SU-DHL-6 (cell line): ENCODE measurements around the gene NUDT3.

Source experiments
- H2AFZ ChIP-seq: fragments of 200-600 bp; sonication (generic); 2 replicates; pipeline ENCODE4 v1.6.1; 2014; ENCODE audit warnings: low read depth, mild to moderate bottlenecking, moderate library complexity, mixed read lengths, antibody characterized with exemption, low read length; ENCODE audit not compliant: severe bottlenecking
- H3F3A ChIP-seq: fragments of 200-600 bp; shearing (Covaris generic); 2 replicates; pipeline ENCODE4 v1.6.0; 2016; ENCODE audit warnings: antibody characterized with exemption, mild to moderate bottlenecking; ENCODE audit not compliant: insufficient read depth
- H3K27ac ChIP-seq: fragments of 200-600 bp; sonication (generic); 2 replicates; pipeline ENCODE4 v1.5.1; 2016; ENCODE audit warnings: low read depth, mild to moderate bottlenecking, low read length, moderate library complexity, mixed read lengths
- H3K27me3 ChIP-seq: fragments of 200-600 bp; sonication (generic), shearing (Covaris generic); 2 replicates; pipeline ENCODE4 v1.6.0; 2014; ENCODE audit warnings: mild to moderate bottlenecking, low read length
- H3K36me3 ChIP-seq: fragments of 200-600 bp; sonication (generic); 2 replicates; pipeline ENCODE4 v1.6.1; 2014; ENCODE audit warnings: mild to moderate bottlenecking, low read length, mixed read lengths
- H3K4me2 ChIP-seq: fragments of 300-600, 200-600 bp; shearing (Covaris generic), sonication (generic); 2 replicates; pipeline ENCODE4 v1.6.0; 2014; ENCODE audit warnings: low read length, low read depth, mild to moderate bottlenecking; ENCODE audit not compliant: poor library complexity, severe bottlenecking
- H3K4me3 ChIP-seq: fragments of 200-600 bp; sonication (generic); 2 replicates; pipeline ENCODE4 v1.5.1; 2014; ENCODE audit warnings: antibody characterized with exemption, low read length, mild to moderate bottlenecking, mixed read lengths; ENCODE audit not compliant: insufficient read depth, poor library complexity, severe bottlenecking
- H3K79me2 ChIP-seq: fragments of 200-600 bp; sonication (generic); 2 replicates; pipeline ENCODE4 v1.6.1; 2014; ENCODE audit warnings: mild to moderate bottlenecking, low read length, moderate library complexity; ENCODE audit not compliant: insufficient read depth
- H3K9ac ChIP-seq: fragments of 200-600 bp; sonication (generic); 2 replicates; pipeline ENCODE4 v1.7.0; 2014; ENCODE audit warnings: mild to moderate bottlenecking, low read length
- H3K9me2 ChIP-seq: fragments of 200-600 bp; sonication (generic); replicated peaks from 2 replicates; pipeline ENCODE4 v1.6.1; 2014; ENCODE audit warnings: low read length; ENCODE audit not compliant: insufficient read depth
- H3K9me3 ChIP-seq: fragments of 200-600 bp; sonication (generic); 2 replicates; pipeline ENCODE4 v1.6.1; 2014; ENCODE audit warnings: low read length, mixed read lengths; ENCODE audit not compliant: insufficient read depth
- H4K20me1 ChIP-seq: fragments of 200-600 bp; sonication (generic); 2 replicates; pipeline ENCODE4 v1.6.1; 2014; ENCODE audit warnings: low read depth, mild to moderate bottlenecking, antibody characterized with exemption, low read length, moderate library complexity, mixed read lengths
- EZH2phosphoT487 ChIP-seq: fragments of 200-600 bp; sonication (generic), shearing (Covaris generic); conservative IDR thresholded peaks from 2 replicates; pipeline ENCODE4 v1.6.1; 2018; ENCODE audit warnings: mild to moderate bottlenecking, antibody characterized with exemption, low read length, moderate library complexity, mixed read lengths
- TF ChIP-seq, protein P1 (sequence below): fragments of 200-600 bp; sonication (generic); IDR thresholded peaks from one replicate; pipeline ENCODE4 v1.5.1; 2017; ENCODE audit warnings: antibody characterized with exemption, mild to moderate bottlenecking, low read length, moderate library complexity; ENCODE audit not compliant: insufficient read depth, poor library complexity, severe bottlenecking

The NUDT3 gene

DNA sequence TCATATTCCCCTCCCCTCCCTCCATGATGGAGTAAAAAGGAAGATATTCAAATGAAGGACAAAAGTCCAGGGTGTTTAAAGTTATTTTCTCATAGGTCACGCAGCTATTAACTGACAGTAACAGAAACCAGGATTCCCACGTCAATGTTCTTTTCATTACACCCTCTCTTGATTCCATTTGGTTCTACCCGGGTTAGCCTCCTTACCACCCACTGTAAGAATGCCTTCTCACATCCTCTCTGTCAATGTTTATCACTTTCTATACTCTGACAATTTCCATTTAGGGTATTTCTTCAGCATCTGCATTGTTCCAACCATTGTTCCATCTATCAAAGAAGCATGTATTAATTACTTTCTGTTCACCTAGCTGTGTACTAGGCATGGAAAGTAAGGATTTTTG lies 52.1 kb downstream of the NUDT3 start:
- Histone ChIP-seq H3K4me3 (no peak overlapping the region), H3F3A (no peaks in the 10 kb centered on the region), H3K9me2 (no peaks in the 10 kb centered on the region), H3K27me3 (no peaks in the 10 kb centered on the region), H3K27ac (no peak overlapping the region), H3K36me3 (no peaks in the 10 kb centered on the region; the same call in 1 of the 2 replicates), H3K9me3 (no peaks in the 10 kb centered on the region), H3K9ac (no peak overlapping the region), H3K4me2 (no peak overlapping the region), H3K79me2 (peaks cover 46% of the 10 kb centered on the region), H4K20me1 (no peaks in the 10 kb centered on the region), H2AFZ (no peak overlapping the region)
- no peak for TF ChIP-seq EZH2phosphoT487
- TF ChIP-seq, protein P1, sequence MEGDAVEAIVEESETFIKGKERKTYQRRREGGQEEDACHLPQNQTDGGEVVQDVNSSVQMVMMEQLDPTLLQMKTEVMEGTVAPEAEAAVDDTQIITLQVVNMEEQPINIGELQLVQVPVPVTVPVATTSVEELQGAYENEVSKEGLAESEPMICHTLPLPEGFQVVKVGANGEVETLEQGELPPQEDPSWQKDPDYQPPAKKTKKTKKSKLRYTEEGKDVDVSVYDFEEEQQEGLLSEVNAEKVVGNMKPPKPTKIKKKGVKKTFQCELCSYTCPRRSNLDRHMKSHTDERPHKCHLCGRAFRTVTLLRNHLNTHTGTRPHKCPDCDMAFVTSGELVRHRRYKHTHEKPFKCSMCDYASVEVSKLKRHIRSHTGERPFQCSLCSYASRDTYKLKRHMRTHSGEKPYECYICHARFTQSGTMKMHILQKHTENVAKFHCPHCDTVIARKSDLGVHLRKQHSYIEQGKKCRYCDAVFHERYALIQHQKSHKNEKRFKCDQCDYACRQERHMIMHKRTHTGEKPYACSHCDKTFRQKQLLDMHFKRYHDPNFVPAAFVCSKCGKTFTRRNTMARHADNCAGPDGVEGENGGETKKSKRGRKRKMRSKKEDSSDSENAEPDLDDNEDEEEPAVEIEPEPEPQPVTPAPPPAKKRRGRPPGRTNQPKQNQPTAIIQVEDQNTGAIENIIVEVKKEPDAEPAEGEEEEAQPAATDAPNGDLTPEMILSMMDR: no peak

DNA sequence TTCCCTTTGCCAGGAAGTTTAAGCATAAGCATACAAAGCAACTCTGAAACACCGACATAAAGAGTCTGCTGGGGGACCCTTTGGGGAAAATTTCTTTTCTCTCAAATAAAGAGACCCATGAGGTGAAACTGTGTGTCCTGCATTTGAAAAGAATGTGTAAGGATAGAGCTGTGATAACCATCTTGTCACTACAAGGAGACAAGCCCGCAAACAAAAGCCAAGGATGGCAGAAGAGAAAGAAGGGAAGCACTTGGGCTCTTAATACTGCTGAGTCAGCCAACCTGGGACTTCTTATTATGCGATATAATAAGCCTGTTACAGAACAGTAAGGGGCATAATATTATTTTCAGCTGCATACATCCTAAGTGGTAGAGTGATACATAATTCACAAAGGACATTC lies 52.5 kb downstream of the NUDT3 start:
- Histone ChIP-seq H3K27me3 (no peaks in the 10 kb centered on the region), H2AFZ (no peak overlapping the region), H3K9me2 (no peaks in the 10 kb centered on the region), H3K4me2 (no peak overlapping the region), H3K36me3 (no peaks in the 10 kb centered on the region; the same call in 1 of the 2 replicates), H3K9ac (no peak overlapping the region), H3K79me2 (peaks cover 42% of the 10 kb centered on the region), H3F3A (no peaks in the 10 kb centered on the region), H4K20me1 (no peaks in the 10 kb centered on the region), H3K9me3 (no peaks in the 10 kb centered on the region), H3K4me3 (no peak overlapping the region), H3K27ac (no peak overlapping the region)
- no peak for TF ChIP-seq EZH2phosphoT487
- TF ChIP-seq, protein P1: no peak

DNA sequence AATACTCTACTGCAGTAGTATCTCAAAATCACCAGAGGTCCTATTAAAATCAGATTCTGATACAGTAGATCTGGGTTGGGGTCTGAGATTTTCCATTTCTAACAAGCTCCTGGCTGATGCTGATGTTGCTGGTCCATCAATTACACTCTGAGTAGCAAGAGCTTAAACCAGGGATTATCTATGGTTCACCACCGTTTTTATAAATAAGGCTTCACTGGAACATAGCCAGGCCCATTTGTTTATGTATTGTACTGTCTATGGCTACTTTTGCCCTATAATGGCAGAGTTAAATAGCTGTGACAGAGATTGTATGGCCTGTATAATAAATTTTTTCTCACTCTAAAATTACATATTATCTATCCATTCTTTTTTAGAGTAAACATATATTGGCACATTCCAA lies 53.0 kb downstream of the NUDT3 start:
- TF ChIP-seq, protein P1: no peak
- no peak for TF ChIP-seq EZH2phosphoT487
- H3K9me3 ChIP-seq: no peaks in the 10 kb centered on the region
- H3K27me3 ChIP-seq: no peaks in the 10 kb centered on the region
- no peaks in the 10 kb centered on the region for H4K20me1 ChIP-seq
- no peak overlapping the region for H3K9ac ChIP-seq
- no peaks in the 10 kb centered on the region for H3K9me2 ChIP-seq
- no peak overlapping the region for H3K27ac ChIP-seq
- H3F3A ChIP-seq: no peaks in the 10 kb centered on the region
- H3K4me2 ChIP-seq: no peak overlapping the region
- peaks cover 36% of the 10 kb centered on the region for H3K79me2 ChIP-seq
- no peaks in the 10 kb centered on the region; the same call in 1 of the 2 replicates for H3K36me3 ChIP-seq
- no peak overlapping the region for H2AFZ ChIP-seq
- H3K4me3 ChIP-seq: no peak overlapping the region
